Fibroblast of villous mesenchyme (primary cell): ENCODE data around the gene PHF19. TPM values are rescaled to one million over a fixed set of nuclear protein-coding genes. Genes with fewer than 3 reads are reported as not detected.

Experiments
- DNase-seq: peaks from one replicate; pipeline ENCODE4 v3.0.0-alpha.2; 2010; ENCODE audit warnings: low read depth
- H3K4me3 ChIP-seq: 2 replicates; pipeline ENCODE4 v1.5.1; 2011; ENCODE audit warnings: low read depth, mild to moderate bottlenecking, low read length
- total RNA-seq: library from RNA; depleted of rRNA; stranded (reverse); fragments of >200 nt; gene quantifications from 2 replicates; pipeline ENCODE4 v1.2.3, GENCODE V29; 2012
- TF ChIP-seq, protein P1 (sequence below): IDR thresholded peaks from 2 replicates; pipeline ENCODE4 v1.5.1; 2012; ENCODE audit warnings: low read depth, mild to moderate bottlenecking, low read length; ENCODE audit not compliant: insufficient read depth

PHF19 gene
- total RNA-seq, 1 donor, result 35.8 TPM

DNA sequence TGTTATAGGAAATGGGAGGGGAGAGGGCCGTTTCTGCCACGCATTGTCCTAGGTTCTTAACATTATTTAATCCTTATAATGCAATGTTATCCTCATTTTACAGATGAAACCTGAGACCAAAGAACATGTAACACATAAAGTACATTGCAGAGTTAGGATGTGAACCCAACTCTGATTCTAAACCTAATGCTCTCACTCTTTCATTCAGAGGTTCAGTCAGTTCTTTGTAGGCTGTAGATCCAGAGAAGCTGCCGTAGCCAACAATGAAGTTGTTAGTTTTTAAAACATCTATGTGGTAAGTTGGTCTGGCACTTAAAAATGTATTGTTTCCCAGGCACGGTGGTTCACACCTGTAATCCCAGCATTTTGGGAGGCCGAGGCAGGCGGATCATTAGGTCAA is 23.8 kb downstream of the PHF19 start:
- H3K4me3 ChIP-seq, result no peak overlapping the region
- no peak for DNase-seq
- TF ChIP-seq, protein P1, sequence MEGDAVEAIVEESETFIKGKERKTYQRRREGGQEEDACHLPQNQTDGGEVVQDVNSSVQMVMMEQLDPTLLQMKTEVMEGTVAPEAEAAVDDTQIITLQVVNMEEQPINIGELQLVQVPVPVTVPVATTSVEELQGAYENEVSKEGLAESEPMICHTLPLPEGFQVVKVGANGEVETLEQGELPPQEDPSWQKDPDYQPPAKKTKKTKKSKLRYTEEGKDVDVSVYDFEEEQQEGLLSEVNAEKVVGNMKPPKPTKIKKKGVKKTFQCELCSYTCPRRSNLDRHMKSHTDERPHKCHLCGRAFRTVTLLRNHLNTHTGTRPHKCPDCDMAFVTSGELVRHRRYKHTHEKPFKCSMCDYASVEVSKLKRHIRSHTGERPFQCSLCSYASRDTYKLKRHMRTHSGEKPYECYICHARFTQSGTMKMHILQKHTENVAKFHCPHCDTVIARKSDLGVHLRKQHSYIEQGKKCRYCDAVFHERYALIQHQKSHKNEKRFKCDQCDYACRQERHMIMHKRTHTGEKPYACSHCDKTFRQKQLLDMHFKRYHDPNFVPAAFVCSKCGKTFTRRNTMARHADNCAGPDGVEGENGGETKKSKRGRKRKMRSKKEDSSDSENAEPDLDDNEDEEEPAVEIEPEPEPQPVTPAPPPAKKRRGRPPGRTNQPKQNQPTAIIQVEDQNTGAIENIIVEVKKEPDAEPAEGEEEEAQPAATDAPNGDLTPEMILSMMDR, result no peak

DNA sequence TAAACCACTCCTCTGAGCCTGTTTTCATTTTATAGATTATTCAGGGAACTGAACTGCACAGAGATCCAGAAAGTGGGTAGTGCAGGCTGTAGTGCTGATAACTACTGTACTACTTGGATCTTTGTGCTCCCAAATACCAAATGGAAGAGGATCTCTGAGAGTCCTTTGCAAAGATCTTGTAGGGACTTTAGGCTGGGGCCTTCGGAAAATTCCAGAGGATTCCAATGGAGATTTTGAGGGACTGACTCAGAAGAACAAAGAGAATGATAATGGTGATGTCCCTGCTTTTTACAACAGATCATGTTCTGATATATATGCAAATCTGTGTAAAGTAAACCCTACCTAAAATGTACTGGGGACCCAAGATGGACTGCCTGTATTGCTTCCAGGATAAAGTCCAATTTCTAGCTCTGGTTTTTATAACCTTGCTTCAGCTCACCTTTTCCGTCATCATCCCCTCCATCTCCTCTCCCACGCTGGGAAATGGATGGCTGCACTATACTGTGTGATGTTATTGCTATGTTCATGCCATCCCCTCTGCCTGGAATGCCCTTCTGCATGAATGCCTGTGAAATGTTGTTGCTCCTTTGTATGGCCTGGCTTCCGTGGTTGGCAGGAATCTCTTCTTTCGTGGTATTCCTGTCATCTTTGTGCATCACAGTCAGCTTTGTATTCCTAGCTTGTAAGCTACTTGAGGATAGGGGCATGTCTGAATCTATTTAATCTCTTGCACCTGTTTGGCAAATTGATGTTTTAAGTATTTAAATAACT is 24.6 kb downstream of the PHF19 start:
- no peak for DNase-seq
- TF ChIP-seq, protein P1, result no peak
- no peak overlapping the region for H3K4me3 ChIP-seq

DNA sequence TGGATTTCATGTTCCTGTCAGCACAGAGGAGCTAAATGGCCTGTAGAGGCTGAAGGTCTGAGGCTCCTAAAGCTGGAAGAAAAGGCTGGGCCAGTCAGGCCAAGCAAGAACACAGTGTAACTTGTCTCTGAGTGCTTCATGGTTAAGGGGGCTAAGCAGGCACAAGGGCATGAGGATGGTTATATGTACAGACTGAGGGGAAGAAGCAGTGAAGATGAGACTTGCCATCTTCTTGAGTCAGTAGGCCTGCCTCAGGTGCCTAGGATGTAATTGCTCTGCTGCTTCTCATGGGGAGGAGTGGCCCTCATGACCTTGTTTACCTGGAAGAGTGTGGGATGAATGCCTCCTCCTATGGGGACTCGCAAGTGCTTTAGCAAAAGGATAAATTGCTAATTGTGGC is 25.5 kb downstream of the PHF19 start:
- H3K4me3 ChIP-seq, result no peak overlapping the region
- TF ChIP-seq, protein P1, result no peak
- no peak for DNase-seq

DNA sequence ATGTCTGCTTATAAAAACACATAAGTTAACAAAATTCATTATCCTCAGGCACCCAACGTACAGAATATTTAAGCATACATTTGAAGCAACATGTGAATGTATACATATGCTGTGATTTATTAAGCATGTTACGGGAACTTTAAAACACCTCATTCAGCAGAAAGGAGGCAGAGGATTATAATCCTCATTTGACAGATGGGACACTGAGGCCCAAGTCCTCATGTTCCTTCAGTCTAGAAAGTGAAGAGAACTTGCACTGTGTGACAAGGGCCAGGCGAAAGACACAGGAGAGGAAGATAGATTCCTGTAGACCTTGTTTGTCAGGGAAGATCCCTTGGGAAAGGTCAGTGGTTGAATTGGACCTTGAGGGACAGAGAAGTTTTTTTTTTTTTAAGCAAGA is 26.7 kb downstream of the PHF19 start:
- H3K4me3 ChIP-seq, result no peak overlapping the region
- TF ChIP-seq, protein P1, result no peak
- DNase-seq, result no peak

DNA sequence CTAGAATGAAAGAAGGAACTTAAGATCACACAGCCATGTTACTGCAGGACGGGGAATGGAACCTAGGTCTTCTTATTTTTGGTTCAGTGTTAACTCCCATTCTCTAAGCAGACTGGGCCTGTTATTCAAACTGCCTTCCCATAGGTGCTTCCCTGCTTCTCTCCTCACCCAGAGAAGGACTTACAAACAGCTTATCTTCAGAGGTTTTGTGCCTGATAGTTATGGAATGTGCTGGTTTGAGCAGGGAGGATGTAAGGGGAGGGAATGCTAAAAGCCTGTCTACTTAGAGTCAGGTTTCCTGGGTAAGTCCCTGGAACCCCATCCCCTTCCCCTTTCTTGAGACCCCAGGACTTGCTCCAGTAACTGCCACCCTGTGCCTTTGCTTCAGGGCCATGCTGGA is 30.1 kb downstream of the PHF19 start:
- TF ChIP-seq, protein P1, result no peak
- DNase-seq, result peak; percentile 19
- H3K4me3 ChIP-seq, result no peak overlapping the region

DNA sequence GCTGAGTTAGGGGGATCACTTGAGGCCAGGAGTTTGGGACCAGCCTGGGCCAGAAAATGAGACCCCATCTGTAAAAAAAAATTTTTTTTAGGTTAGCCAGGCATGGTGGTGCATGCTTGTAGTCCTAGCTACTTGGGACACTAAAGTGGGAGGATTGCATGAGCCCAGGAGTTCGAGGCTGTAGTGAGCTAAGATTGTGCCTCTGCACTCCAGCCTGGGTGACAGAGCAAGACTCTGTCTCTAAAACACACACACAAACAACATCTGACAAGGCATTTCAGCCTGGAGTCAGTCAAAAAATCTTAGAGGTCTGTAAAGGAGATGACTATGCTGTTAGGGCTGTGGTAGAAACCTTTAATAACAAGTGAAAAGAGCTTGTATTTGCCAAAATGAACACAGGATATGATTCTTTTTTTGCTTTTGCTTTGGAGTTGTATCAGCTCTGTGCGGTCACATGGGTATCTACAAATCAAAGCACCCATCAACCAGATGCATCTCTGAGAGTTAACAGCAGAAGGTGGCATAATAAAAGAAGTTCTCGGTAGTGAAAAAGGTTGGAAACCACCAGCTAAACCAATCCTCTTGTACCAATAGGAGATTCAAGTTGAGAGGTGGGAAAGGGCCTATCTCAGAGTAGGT is 30.6 kb downstream of the PHF19 start:
- DNase-seq, result no peak
- TF ChIP-seq, protein P1, result no peak
- H3K4me3 ChIP-seq, result no peak overlapping the region
